Suprapubic skin (tissue), 3 donors: ENCODE results near the gene WRAP53.

Source experiments
- CTCF ChIP-seq, 2 donors: fragments of 200-600 bp in 1 of 2; fragments of 450-650 bp in 1 of 2; sonication (generic) in 1 of 2; IDR thresholded peaks; one replicate each; pipeline ENCODE4 v1.5.1; 2016 to 2019; ENCODE audit warnings: antibody characterized with exemption in 2 of 2, mild to moderate bottlenecking in 1 of 2, moderate library complexity in 1 of 2
- EP300 ChIP-seq: sonication (generic); formaldehyde crosslinking; IDR thresholded peaks from one replicate; pipeline ENCODE4 v1.6.1; 2017; ENCODE audit warnings: antibody characterized with exemption
- POLR2A ChIP-seq, 2 donors: fragments of 450-650 bp; IDR thresholded peaks; one replicate each; pipeline ENCODE4 v1.6.1; 2017; ENCODE audit warnings: antibody characterized with exemption in 2 of 2, mild to moderate bottlenecking in 2 of 2, moderate library complexity in 2 of 2

GRCh38 chr17:7714721-7715594 is 26.7 kb downstream of the WRAP53 start:
- TF ChIP-seq CTCF (IDR thresholded peaks at IDR 0.05) (no peak), POLR2A (IDR thresholded peaks at IDR 0.05) (no peak), EP300 (no peak)
